Measurements from ENCODE around the gene GNG4.
A peak's percentile ranks its signal among the peaks of the same experiment; 100 is the strongest.
"Not testable (repeated sequence)": the region's sequence is repeated elsewhere in the genome, so short reads cannot be mapped to it uniquely, and the experiment has no call there.

The GNG4 gene

GRCh38 chr1:235648954-235649367, 623 bp downstream of the GNG4 start:
- peak; percentile 58 for DNase-seq

DNA sequence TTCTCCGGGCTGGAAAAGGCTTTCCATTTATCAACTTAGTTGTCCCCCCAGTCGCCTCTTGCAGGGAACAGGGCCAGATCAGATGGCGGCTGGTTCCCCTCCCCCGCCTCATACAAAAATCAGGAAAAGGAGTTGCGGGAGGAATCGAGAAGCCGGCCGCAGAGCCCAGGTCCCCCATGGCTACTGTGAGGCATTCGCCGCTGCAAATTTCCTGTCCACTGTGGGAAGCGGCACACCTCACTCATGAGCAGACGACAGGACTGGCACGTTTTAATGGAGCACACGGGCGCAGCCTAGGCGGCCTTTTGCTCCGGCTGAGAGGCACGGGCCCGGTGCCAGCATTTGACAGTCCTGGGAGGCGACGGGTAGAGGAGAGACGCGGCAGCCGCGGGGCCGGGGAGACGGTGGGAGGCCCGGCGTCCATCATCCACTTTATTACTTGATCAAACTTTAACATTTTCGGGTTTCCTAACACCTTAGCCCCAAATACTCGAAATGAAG, 1.1 kb downstream of the GNG4 start:
- no peak for DNase-seq

DNA sequence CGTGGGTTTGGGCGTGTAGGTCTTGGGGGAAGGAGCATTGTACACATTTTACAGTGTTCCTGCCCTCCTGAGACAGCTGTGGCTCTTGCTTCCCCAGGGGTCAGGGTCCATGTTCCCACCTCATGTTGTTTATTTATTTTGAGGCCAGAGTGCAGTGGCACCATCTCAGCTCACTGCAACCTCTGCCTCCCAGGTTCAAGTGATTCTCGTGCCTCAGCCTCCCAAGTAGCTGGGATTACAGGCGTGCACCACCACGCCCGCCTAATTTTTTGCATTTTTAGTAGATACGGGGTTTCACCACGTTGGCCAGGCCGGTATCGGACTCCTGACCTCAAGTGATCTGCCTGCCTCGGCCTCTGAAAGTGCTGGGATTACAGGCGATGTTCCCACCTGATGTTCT, 2.0 kb downstream of the GNG4 start:
- DNase-seq, result not testable (repeated sequence)

- no peak for DNase-seq
Measured at GRCh38 chr1:235646463-235646862, 3.1 kb downstream of the GNG4 start.

DNA sequence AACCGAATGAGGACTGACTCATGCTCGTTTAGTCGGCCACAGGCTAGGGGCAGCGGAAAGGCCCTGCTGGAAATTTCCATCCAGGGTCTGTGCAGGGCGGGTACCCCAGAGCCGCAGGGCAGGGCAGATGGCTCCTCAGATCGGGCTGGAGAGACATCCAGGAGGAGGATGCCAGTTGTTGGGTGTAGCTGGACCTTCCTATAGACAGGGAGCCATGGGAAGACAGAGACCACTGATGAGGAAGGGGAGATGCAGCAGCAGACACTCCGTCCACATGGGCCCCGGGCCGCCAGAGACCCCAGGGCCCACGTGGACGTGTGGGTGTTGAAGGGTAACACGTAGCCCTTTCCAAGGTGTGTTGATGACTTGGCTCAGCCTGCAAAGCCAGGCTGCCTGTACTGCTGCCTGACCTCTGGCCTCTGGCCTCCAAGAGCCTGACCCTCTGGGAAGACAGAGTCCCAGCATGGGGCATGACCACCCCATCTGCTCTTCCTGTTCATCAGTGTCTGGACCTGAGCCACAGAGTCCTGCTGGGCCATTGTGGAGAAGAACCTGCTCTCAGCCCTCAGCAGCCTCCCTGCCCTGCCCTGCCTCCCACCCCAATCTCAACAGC, 4.8 kb downstream of the GNG4 start:
- no peak for DNase-seq

DNA sequence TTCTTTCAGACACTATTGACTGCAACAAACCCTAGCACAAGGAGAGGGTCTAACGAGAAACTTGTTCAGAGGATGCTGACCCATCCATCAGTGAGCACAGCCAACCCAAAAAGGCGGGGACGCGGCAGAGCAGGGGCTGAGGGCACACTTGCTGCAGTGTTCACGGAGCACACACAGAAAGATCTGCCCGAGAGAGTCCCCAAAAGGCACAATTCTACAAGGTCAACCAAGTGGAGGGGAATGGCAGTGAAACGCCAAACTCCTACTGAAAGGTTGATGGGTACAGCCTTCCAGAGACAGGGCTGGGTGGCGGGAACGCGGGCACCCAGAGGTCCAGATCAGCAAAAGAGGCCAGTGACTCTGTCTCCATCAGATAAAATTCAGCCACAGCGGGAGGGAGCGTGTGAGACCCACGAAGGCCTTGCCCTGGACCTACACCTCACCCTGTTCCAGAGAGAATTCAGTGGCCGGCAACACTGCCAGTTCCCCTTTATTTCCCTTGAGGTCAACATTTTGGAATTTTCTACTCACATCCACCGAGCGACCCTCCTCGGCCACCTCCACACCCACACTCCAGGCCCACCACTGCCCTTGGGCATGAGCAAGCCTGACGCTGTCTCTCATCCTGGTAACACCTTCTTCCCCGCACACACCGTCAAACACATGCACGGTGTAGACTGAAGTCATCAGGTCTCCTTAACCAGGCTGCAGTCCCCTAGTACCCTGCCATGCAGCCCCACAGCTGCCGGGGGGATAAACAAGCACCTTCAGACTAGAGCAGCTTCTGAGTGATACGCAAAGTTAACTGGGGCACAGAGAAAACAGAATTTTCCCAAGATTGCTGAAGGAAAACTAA, 5.5 kb downstream of the GNG4 start:
- no peak for DNase-seq

DNA sequence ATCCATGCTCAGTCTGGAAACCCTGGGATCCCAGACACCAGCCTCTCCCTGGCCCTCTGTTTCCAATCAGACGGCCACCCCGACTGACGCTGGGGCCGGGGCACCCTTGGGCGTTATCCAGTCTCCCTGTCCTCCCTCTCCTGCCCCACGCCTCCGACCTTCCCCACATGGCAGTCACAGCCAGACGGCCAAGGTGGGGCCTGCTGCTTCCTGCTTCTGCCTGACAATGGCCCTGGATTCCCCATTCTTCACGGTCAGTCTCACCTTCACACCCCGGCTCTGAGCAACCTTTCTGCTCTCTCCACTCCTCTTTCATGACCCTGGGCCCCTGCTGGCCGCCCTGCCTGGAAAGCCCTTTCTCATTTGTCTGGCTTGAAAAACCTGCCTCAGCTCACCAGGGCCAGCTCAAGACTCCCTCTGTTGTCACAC, 6.6 kb downstream of the GNG4 start:
- DNase-seq, result no peak

DNA sequence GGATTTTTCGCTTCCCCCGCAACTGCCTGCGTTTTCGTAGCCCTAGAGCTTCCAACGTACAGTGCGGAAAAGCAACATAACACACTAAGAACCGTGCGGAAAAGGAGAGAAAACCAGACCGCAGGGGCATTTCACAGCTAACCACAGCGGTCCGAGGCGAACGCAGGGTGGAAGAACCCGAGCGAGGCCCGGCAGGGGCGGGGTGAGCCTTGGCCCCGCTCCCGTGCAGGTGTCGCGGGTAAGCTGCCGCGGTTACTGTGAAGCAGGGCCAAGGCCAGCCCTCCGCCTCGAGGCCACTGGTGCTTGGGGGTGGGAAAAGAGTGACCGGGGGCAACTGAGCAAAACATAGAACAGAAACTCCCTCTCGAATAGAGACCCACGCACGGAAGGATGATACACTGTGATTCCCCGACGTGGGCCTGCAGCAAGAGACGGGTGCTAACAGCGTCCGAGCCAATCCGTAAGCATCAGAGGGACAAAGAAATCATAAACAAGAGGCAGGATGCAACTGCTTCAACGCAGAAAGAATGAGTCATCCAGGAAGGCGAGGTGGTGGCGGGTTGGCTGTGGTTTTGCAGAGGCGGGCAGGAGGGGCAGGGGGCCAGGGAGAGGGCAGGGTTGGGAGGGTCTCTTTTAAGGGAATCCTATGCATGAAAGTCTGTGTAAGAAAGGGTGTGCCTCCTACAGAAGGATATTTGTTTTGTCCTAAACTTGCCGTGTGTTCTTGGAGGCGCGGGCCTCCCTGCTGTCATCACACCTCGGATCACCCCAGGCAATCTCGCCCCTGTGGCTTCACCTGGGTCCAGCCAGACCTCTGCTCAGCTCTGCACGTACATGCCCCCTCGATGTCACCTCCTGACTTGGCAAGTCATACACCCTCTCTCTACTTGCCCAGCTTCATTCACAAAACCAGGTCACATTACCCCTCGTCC, 7.3 kb downstream of the GNG4 start:
- DNase-seq, result peak; percentile 51

GRCh38 chr1:235640580-235640979, 9.0 kb downstream of the GNG4 start:
- no peak for DNase-seq

DNA sequence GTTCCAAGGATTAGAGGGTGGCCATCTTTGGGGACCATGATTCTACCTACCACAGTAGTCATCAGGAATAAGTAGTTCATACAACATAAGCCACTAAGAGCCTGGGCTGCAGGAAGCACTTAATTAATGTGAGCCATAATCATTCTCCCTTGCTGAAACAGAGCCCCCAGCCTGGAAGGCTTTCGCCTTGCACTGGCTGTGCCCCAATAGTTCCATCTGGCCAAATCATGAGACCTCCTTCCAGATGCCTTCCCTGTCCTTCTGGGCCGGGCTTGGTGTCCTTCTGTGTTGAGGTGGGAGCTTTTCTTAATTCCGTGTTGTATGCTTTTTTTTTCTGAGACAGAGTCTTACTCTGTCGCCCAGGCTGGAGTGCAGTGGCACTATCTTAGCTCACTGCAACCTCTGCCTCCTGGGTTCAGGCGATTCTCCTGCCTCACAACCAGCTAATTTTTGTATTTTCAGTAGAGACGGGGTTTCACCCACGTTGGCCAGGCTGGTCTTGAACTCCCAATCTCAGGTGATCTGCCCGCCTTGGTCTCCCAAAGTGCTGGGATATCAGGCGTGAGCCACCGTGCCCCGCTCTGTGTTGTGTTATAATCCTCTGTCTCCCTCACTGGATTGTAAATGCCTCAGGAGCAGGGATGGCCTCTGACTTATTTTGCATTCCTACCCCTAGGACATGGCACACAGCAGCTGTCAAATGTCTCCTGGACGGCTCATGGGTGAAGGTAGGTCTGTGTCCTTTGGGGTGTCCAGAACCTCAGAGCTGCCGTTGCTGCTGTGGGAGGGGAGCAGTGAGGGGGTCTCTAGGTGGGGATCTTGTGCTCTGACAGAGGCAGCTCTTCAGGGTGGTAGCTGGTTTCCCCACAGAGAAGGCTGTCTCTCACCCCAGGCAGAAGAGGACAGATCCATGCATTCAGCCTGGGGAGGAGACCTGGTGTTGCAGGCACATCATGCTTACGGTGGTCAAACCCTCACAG, 10.1 kb downstream of the GNG4 start:
- no peak for DNase-seq

DNA sequence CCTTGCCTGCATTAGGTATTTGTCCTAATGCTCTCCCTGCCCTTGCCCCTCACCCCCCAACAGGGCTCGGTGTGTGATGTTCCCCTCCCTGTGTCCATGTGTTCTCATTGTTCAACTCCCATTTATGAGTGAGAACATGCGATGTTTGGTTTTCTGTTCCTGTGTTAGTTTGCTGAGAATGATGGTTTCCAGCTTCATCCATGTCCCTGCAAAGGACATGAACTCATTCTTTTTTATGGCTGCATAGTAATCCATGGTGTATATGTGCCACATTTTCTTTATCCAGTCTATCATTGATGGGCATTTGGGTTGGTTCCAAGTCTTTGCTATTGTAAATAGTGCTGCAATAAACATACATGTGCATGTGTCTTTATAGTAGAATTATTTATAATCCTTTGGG, 11.0 kb downstream of the GNG4 start:
- not testable (repeated sequence) for DNase-seq

GRCh38 chr1:235637756-235638534, 11.6 kb downstream of the GNG4 start:
- DNase-seq, result no peak

DNA sequence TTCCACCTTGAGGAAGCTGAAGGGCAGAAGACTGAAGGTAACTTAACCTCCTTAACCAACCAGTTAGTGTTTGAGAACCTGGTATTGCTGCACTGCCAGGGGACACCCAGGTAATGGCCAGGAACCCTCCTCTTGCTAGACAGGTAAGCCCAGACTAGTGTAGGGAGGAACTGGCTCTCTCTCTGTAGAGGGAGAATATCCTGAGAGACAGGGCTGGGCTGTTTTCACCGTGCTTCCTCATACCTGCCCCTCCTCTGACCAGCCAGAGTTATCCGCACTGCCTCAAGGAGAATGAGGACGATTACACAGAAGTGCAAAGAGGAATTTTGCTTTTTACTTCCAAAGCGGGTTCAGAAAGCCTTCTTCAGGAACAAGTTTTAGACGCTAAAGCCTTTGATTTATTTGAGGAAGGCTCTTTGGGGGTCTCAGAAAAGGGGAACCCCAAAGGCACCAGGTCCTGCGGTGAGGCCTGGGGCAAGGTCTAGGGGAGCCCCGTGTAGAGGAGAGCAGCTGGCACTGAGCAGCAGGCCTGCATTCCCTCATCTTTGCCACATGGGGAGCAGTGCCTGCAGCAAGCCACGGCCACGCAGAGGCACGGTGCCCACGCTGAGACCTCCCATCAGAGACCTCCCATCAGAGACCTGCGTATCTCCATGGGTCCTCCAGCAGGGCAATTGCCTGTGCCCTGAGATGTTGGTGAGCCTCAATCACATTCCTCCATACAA, 13.5 kb downstream of the GNG4 start:
- DNase-seq, result no peak

- DNase-seq, result no peak
Measured at GRCh38 chr1:235632506-235633401, 16.8 kb downstream of the GNG4 start.

GRCh38 chr1:235631816-235632215, 17.8 kb downstream of the GNG4 start:
- DNase-seq, result no peak

DNA sequence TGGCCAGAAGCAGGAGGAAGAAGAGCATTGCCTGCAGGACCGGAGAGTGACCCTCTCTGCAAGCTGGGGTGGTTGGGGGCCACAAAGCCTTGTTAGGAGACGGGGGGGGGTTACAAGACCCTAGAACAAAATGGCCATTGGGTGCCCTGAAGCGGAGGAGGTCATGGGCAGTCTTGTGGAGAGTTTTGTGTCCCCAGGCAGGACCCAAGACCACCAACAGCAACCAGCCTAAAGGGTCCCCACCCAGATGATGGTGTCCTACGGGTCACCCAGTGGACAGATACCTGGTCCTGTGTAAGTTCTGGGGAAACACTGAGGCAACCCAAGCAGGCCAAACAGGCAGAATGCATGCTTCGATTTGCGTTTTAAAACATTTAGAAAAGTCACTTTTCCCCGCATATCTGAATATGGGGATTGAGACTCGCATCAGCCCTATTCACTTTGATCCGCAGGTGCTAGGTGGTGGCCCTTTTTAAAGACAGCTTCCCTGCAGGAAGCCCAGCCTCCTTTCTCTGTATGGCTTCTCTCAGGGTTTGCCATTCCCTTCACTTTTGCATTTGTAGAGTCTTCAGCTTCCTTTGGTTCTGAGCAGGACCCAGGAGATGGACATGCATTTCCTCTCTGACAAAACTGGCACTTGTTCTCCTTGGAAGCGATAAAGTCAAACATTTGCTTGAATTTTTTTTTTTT, 21.1 kb downstream of the GNG4 start:
- DNase-seq, result no peak

DNA sequence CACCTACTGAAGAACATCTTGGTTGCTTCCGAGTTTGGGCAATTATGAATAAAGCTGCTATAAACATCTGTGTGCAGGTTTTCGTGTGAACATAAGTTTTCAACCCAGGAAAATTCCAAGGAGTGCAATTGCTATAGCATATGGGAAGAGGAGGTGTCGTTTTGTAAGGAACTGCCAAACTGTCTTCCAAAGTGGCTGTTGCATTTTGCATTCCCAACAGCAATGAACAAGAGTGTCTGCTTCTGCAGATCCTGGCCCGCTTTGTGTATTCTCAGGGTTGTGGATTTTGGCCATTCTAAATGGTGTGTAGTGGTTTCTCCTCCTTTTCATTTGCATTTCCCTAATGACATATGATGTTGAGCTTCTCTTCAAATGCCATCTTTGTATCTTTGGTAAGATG, 23.8 kb downstream of the GNG4 start:
- DNase-seq, result no peak

DNA sequence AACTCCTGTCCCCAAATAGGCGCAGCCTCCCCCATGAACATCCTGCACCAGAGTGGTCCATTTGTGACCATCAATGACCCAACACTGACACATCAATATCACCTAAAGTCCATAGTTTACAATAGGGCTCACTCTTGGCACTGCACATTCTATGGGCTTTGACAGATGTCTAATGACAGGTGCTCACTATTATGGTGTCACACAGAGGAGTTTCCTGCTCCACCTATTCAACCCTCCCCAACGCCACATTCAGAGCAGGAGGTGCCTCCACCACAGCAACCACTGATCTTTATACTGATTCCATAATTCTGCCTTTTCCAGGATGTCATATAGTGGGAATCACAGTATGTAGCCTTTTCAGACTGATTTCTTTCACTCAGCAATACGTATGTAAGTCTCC, 24.2 kb downstream of the GNG4 start:
- DNase-seq, result no peak

All from activated naive CD4-positive, alpha-beta T cell treated with anti-CD3 and anti-CD28 coated beads, Interleukin-2, amount 50 U/mL, for 16 hours (primary cell).